Keratinocyte (primary cell): ENCODE results near the gene TUT1. TPM values are rescaled to one million over a fixed set of nuclear protein-coding genes. Genes with fewer than 3 reads are reported as not detected.
"Not testable (repeated sequence)": the region's sequence is repeated elsewhere in the genome, so short reads cannot be mapped to it uniquely, and the experiment has no call there.

Experiments used
- DNase-seq: peaks from one replicate; pipeline ENCODE4 v3.0.0-alpha.2; 2011; ENCODE audit warnings: low read depth, missing footprints, low spot score
- FAIRE-seq: peaks from 2 replicates; lab custom pipeline; 2011; peaks lifted over from hg19 to GRCh38; lab: Jason Lieb, UNC
- H2AFZ ChIP-seq: 2 replicates; pipeline ENCODE4 v1.6.0; 2012; ENCODE audit warnings: low read length, control low read depth, inconsistent platforms; ENCODE audit not compliant: control insufficient read depth
- H3K27ac ChIP-seq: 2 replicates; pipeline ENCODE4 v1.5.1; 2011; ENCODE audit warnings: low read length; ENCODE audit not compliant: control insufficient read depth, insufficient read depth
- H3K27me3 ChIP-seq: 3 replicates; pipeline ENCODE4 v1.6.0; 2011; ENCODE audit warnings: low read length; ENCODE audit not compliant: control insufficient read depth, insufficient read depth; ENCODE audit errors: extremely low read depth
- H3K36me3 ChIP-seq, 2 experiments: 2 replicates in 1 of 2; 3 replicates in 1 of 2; pipeline ENCODE4 v1.5.1; 2011; ENCODE audit warnings: low read length in 2 of 2, mild to moderate bottlenecking in 1 of 2; ENCODE audit not compliant: control insufficient read depth in 2 of 2, insufficient read depth in 2 of 2; ENCODE audit errors: extremely low read depth in 1 of 2
- H3K4me1 ChIP-seq: 3 replicates; pipeline ENCODE4 v1.5.1; 2011; ENCODE audit warnings: low read length; ENCODE audit not compliant: control insufficient read depth, insufficient read depth; ENCODE audit errors: extremely low read depth
- H3K4me2 ChIP-seq: 3 replicates; pipeline ENCODE4 v1.6.0; 2011; ENCODE audit warnings: low read depth, low read length; ENCODE audit not compliant: control insufficient read depth, insufficient read depth; ENCODE audit errors: extremely low read depth
- H3K4me3 ChIP-seq, 3 experiments: fragments of 200-600 bp in 1 of 3; sonication (generic) in 1 of 3; 2 replicates in 2 of 3; 3 replicates in 1 of 3; pipeline ENCODE4 v1.5.1; 2011 to 2016; ENCODE audit warnings: low read length in 3 of 3, mild to moderate bottlenecking in 3 of 3, control low read depth in 2 of 3, inconsistent platforms in 1 of 3, low read depth in 1 of 3, mixed read lengths in 1 of 3, mixed run types in 1 of 3, moderate library complexity in 1 of 3; ENCODE audit not compliant: control insufficient read depth in 2 of 3, insufficient read depth in 2 of 3; ENCODE audit errors: extremely low read depth in 1 of 3
- H3K79me2 ChIP-seq: 2 replicates; pipeline ENCODE4 v1.6.0; 2012; ENCODE audit warnings: low read length; ENCODE audit not compliant: control insufficient read depth, insufficient read depth
- H3K9ac ChIP-seq: 3 replicates; pipeline ENCODE4 v1.6.0; 2011; ENCODE audit warnings: low read length; ENCODE audit not compliant: control insufficient read depth, insufficient read depth; ENCODE audit errors: extremely low read depth
- H3K9me1 ChIP-seq: 3 replicates; pipeline ENCODE4 v1.6.0; 2011; ENCODE audit warnings: low read length; ENCODE audit not compliant: control insufficient read depth, insufficient read depth; ENCODE audit errors: extremely low read depth
- H3K9me3 ChIP-seq: 2 replicates; pipeline ENCODE4 v1.5.1; 2012; ENCODE audit warnings: low read depth, low read length; ENCODE audit not compliant: control insufficient read depth
- H4K20me1 ChIP-seq: 3 replicates; pipeline ENCODE4 v1.6.0; 2011; ENCODE audit warnings: low read length; ENCODE audit not compliant: control insufficient read depth, insufficient read depth; ENCODE audit errors: extremely low read depth
- CTCF ChIP-seq, 3 experiments: IDR thresholded peaks in 1 of 3; conservative IDR thresholded peaks in 1 of 3; optimal IDR thresholded peaks in 1 of 3; 2 replicates in 2 of 3; 3 replicates in 1 of 3; pipeline versions ENCODE3 to v1.5.1; 2011; ENCODE audit warnings: low read length in 3 of 3, mild to moderate bottlenecking in 3 of 3, moderate library complexity in 2 of 3, control low read depth in 1 of 3, inconsistent platforms in 1 of 3; ENCODE audit not compliant: insufficient read depth in 2 of 3; ENCODE audit errors: extremely low read depth in 1 of 3
- EZH2 ChIP-seq: IDR thresholded peaks from one replicate; pipeline ENCODE4 v1.6.1; 2012; ENCODE audit warnings: inconsistent platforms, mild to moderate bottlenecking, low read length, moderate library complexity
- dilution Hi-C: fragments of 300-500 bp; cut with MboI; formaldehyde crosslinking; loops from one replicate; pipeline ENCODE4 v1.7.0; 2020; ENCODE audit warnings: low sequenced_read_pairs; ENCODE audit not compliant: extremely low pct_ligation_motif_present
- polyA plus RNA-seq, 5 experiments: library from polyadenylated mRNA; depleted of rRNA in 3 of 5; stranded (reverse) in 3 of 5; stranded (forward) in 1 of 5; unstranded in 1 of 5; fragments of >200 nt; gene quantifications; 1 replicate in 1 of 5; 2 replicates in 3 of 5; 3 replicates in 1 of 5; pipeline versions ENCODE4 v1.2.1 to v1.2.3, GENCODE V29; 2011 to 2012; ENCODE audit warnings: missing spikeins in 2 of 5, low read depth in 1 of 5, low replicate concordance in 1 of 5

Gene TUT1
- polyA plus RNA-seq, 1 donor (not counting 4 experiments of a cell fraction or from before 2014, with no cell fraction given): 10.5 TPM

GRCh38 chr11:62588966-62589637 is 2.2 kb downstream of the TUT1 start:
- Histone ChIP-seq H3K36me3 (peaks cover 11 to 22% of the 10 kb centered on the region in 2 experiments), H3K4me1 (peaks cover 14% of the 10 kb centered on the region)

GRCh38 chr11:62585356-62585755 is 6.0 kb downstream of the TUT1 start:
- H3K4me1 ChIP-seq, dilution Hi-C loops, H3K27me3 ChIP-seq, H3K9ac ChIP-seq, H4K20me1 ChIP-seq, H3K4me2 ChIP-seq, H3K9me3 ChIP-seq, H3K9me1 ChIP-seq, DNase-seq, H3K27ac ChIP-seq, H3K4me3 ChIP-seq, FAIRE-seq, H2AFZ ChIP-seq: not testable (repeated sequence)
- H3K79me2 ChIP-seq: peaks cover 16% of the 10 kb centered on the region
- peaks cover 12 to 15% of the 10 kb centered on the region in 2 experiments for H3K36me3 ChIP-seq

More at GRCh38 chr11:62588966-62589637, 2.2 kb downstream of the TUT1 start:
- H3K9me1 ChIP-seq: no peaks in the 10 kb centered on the region
- H3K79me2 ChIP-seq: peaks cover 19% of the 10 kb centered on the region
- peaks cover 2% of the 10 kb centered on the region for H4K20me1 ChIP-seq
- no peak for DNase-seq
- H3K9me3 ChIP-seq: no peaks in the 10 kb centered on the region
- H3K4me3 ChIP-seq: no peak overlapping the region
- H3K27me3 ChIP-seq: no peaks in the 10 kb centered on the region
- peak in 2 of 3 experiments; percentile 24 to 25 for TF ChIP-seq CTCF (optimal IDR thresholded peaks at IDR 0.05 in 1 of 3, IDR thresholded peaks at IDR 0.05 in 1 of 3, conservative IDR thresholded peaks at IDR 0.05 in 1 of 3; ENCODE audit: extremely low read depth in 1 of 3, insufficient read depth in 2 of 3, low read length in 3 of 3)
- no peak for TF ChIP-seq EZH2
- dilution Hi-C loops: no loop called here
- H3K27ac ChIP-seq: peak overlapping the region; percentile 51
- H3K9ac ChIP-seq: no peak overlapping the region
- H3K4me2 ChIP-seq: peak overlapping the region; percentile 18
- no peak for FAIRE-seq
- no peak overlapping the region for H2AFZ ChIP-seq

GRCh38 chr11:62581735-62582134 is 9.6 kb downstream of the TUT1 start:
- H3K9me1 ChIP-seq, H2AFZ ChIP-seq, H3K4me3 ChIP-seq, H3K27me3 ChIP-seq, dilution Hi-C loops, H3K4me1 ChIP-seq, FAIRE-seq, H3K9ac ChIP-seq, H3K4me2 ChIP-seq, H3K9me3 ChIP-seq, H3K27ac ChIP-seq, H3K79me2 ChIP-seq, DNase-seq, H4K20me1 ChIP-seq: not testable (repeated sequence)
- H3K36me3 ChIP-seq: peaks cover 7 to 21% of the 10 kb centered on the region in 2 experiments
